Lung (tissue), 12 donors: ENCODE results near the gene COG1. TPM values are rescaled to one million over a fixed set of nuclear protein-coding genes. Genes with fewer than 3 reads are reported as not detected.

Source experiments
- ATAC-seq: fragments of 200-7000 bp; cut with Tn5 transposase; one replicate; pipeline ENCODE4 v1.9.1; 2020; ENCODE audit warnings: moderate number of reproducible peaks; ENCODE audit not compliant: insufficient read depth, low FRiP score
- DNase-seq, 3 donors: peaks; one replicate each; pipeline ENCODE4 v3.0.0-alpha.2; 2013 to 2017
- H3K27ac ChIP-seq, 2 donors: one replicate each; pipeline ENCODE4 v1.5.1; 2013; ENCODE audit warnings: mild to moderate bottlenecking in 2 of 2, moderate library complexity in 2 of 2, control low read depth in 1 of 2, inconsistent platforms in 1 of 2, low read depth in 1 of 2, low read length in 1 of 2
- H3K27me3 ChIP-seq, 3 donors: one replicate each; pipeline ENCODE4 v1.5.1; 2013; ENCODE audit warnings: low read length in 2 of 3; ENCODE audit not compliant: control insufficient read depth in 3 of 3, insufficient read depth in 3 of 3
- H3K36me3 ChIP-seq, 4 donors: one replicate each; pipeline ENCODE4 v1.5.1; 2013; ENCODE audit warnings: low read length in 4 of 4, mild to moderate bottlenecking in 1 of 4, moderate library complexity in 1 of 4; ENCODE audit not compliant: control insufficient read depth in 4 of 4, insufficient read depth in 4 of 4
- H3K4me1 ChIP-seq, 5 donors: one replicate each; pipeline ENCODE4 v1.5.1; 2013; ENCODE audit warnings: low read length in 5 of 5, mild to moderate bottlenecking in 2 of 5, moderate library complexity in 1 of 5; ENCODE audit not compliant: control insufficient read depth in 5 of 5, insufficient read depth in 5 of 5
- H3K4me3 ChIP-seq: one replicate; pipeline ENCODE4 v1.5.1; 2013; ENCODE audit warnings: mild to moderate bottlenecking, control low read depth, moderate library complexity
- H3K9ac ChIP-seq, 2 donors: one replicate each; pipeline ENCODE4 v1.5.1; 2013; ENCODE audit warnings: low read length in 2 of 2, control low read depth in 1 of 2; ENCODE audit not compliant: insufficient read depth in 1 of 2
- H3K9me3 ChIP-seq, 4 donors: one replicate each; pipeline ENCODE4 v1.5.1; 2013; ENCODE audit warnings: low read length in 3 of 4, mild to moderate bottlenecking in 1 of 4, moderate library complexity in 1 of 4; ENCODE audit not compliant: control insufficient read depth in 4 of 4, insufficient read depth in 3 of 4
- CTCF ChIP-seq: IDR thresholded peaks from 2 replicates; pipeline ENCODE4 v1.5.1; 2012; ENCODE audit warnings: mild to moderate bottlenecking; ENCODE audit errors: control extremely low read depth, extremely low read depth
- WGBS, 2 donors: extraction: QIAGEN DNeasy Blood & Tissue Kit; methylation state at CpG; one replicate each; pipeline ENCODE4 v1.1.7; 2013; 5-methylcytosine and 5-hydroxymethylcytosine counted together
- polyA plus RNA-seq, 2 donors: library from polyadenylated mRNA; stranded (reverse); fragments of 200-250 nt; gene quantifications; one replicate each; pipeline ENCODE4 v1.2.1, GENCODE V29; 2013
- total RNA-seq, 2 donors: library from RNA; depleted of rRNA in 1 of 2; stranded (reverse); fragments of >200 nt in 1 of 2; gene quantifications; one replicate each; pipeline ENCODE4 v1.2.1, GENCODE V29; 2014 to 2021
- donor health status: control.
- donor health status: control.
- donor health status: Bipolar disorder and iron deficiency.
- donor health status: healthy.
- donor health status: DM: yes; HTN: yes; CAD: no.

Gene COG1
- total and polyA plus RNA-seq, 4 donors, result 13.3 to 41.2 (median 21.1) TPM

GRCh38 chr17:73179387-73179786, 13.5 kb upstream of the COG1 start:
- Histone ChIP-seq H3K27me3 (no peaks in the 10 kb centered on the region), H3K9me3 (no peaks in the 10 kb centered on the region), H3K9ac (no peak overlapping the region), H3K4me3 (no peak overlapping the region), H3K27ac (no peak overlapping the region), H3K4me1 (peaks cover 0 to 14% (median 3%) of the 10 kb centered on the region in 5 donors), H3K36me3 (no peaks in the 10 kb centered on the region)
- no peak for DNase-seq
- WGBS, 2 donors, result 71 to 74% methylated on average over 5 of the region's 5 CpGs
- no peak for TF ChIP-seq CTCF
- ATAC-seq, result no peak

GRCh38 chr17:73179878-73180277, 13.0 kb upstream of the COG1 start:
- peaks cover 0 to 1% (median 0%) of the 10 kb centered on the region in 4 donors for H3K9me3 ChIP-seq
- H3K27ac ChIP-seq, result no peak overlapping the region
- no peak overlapping the region for H3K9ac ChIP-seq
- 48 to 70% methylated on average over 3 of the region's 3 CpGs for WGBS, 2 donors
- peaks cover 0 to 17% (median 3%) of the 10 kb centered on the region in 5 donors for H3K4me1 ChIP-seq
- no peak for TF ChIP-seq CTCF
- ATAC-seq (no peak), DNase-seq (no peak)
- H3K27me3 ChIP-seq, result no peaks in the 10 kb centered on the region
- H3K36me3 ChIP-seq, result no peaks in the 10 kb centered on the region
- no peak overlapping the region for H3K4me3 ChIP-seq

GRCh38 chr17:73182616-73183310, 10.1 kb upstream of the COG1 start:
- peaks cover 0 to 1% (median 0%) of the 10 kb centered on the region in 4 donors for H3K9me3 ChIP-seq
- no peak for TF ChIP-seq CTCF
- DNase-seq, result peak; percentile 71 to 76 (median 75)
- no peak overlapping the region for H3K9ac ChIP-seq
- H3K27ac ChIP-seq, result no peak overlapping the region
- peaks cover 0 to 17% (median 3%) of the 10 kb centered on the region in 5 donors for H3K4me1 ChIP-seq
- H3K27me3 ChIP-seq, result no peaks in the 10 kb centered on the region
- H3K36me3 ChIP-seq, result no peaks in the 10 kb centered on the region
- no peak overlapping the region for H3K4me3 ChIP-seq
- WGBS, 2 donors, result 49 to 60% methylated on average over 15 of the region's 15 CpGs
- no peak for ATAC-seq
